ENCODE results near the gene CBLIF.
"Not testable (repeated sequence)": the region's sequence is repeated elsewhere in the genome, so short reads cannot be mapped to it uniquely, and the experiment has no call there.

Gene CBLIF

GRCh38 chr11:59794417-59794816 is 50.9 kb downstream of the CBLIF start:
- no peak for DNase-seq (ENCODE audit: low read depth in 2 of 2)

- DNase-seq (ENCODE audit: low read depth in 2 of 2) = no peak
These were observed 52.8 kb downstream of the CBLIF start for GRCh38 chr11:59792507-59792906.

- no peak for DNase-seq (ENCODE audit: low read depth in 2 of 2)
These were observed 53.7 kb downstream of the CBLIF start for GRCh38 chr11:59791639-59792038.

GRCh38 chr11:59787816-59788215 is 57.5 kb downstream of the CBLIF start:
- DNase-seq (ENCODE audit: low read depth in 2 of 2) = no peak

GRCh38 chr11:59787255-59787588 is 58.1 kb downstream of the CBLIF start:
- DNase-seq (ENCODE audit: low read depth in 2 of 2) = no peak

GRCh38 chr11:59785818-59786217 is 59.5 kb downstream of the CBLIF start:
- no peak for DNase-seq (ENCODE audit: low read depth in 2 of 2)

- DNase-seq (ENCODE audit: low read depth in 2 of 2) = not testable (repeated sequence)
These were observed 60.9 kb downstream of the CBLIF start for GRCh38 chr11:59784441-59784840.

- no peak for DNase-seq (ENCODE audit: low read depth in 2 of 2)
These were observed 61.6 kb downstream of the CBLIF start for GRCh38 chr11:59783632-59784090.

GRCh38 chr11:59782080-59782479 is 63.2 kb downstream of the CBLIF start:
- no peak for DNase-seq (ENCODE audit: low read depth in 2 of 2)

- no peak for DNase-seq (ENCODE audit: low read depth in 2 of 2)
These were observed 65.8 kb downstream of the CBLIF start for GRCh38 chr11:59779487-59779886.
